Neuronal stem cell (in vitro differentiated cells): ENCODE data around the gene KLRG1.

Experiments used
- DNase-seq: peaks from one replicate; pipeline ENCODE4 v3.0.0-alpha.2; 2013; ENCODE audit warnings: low spot score
- H2AFZ ChIP-seq: one replicate; pipeline ENCODE4 v1.6.1; 2013; ENCODE audit warnings: mild to moderate bottlenecking, low read length, inconsistent platforms
- H2AK5ac ChIP-seq: 2 replicates; pipeline ENCODE4 v1.6.1; 2013; ENCODE audit warnings: low read depth, mild to moderate bottlenecking, inconsistent platforms, low read length, moderate library complexity, mixed read lengths
- H2BK120ac ChIP-seq: 2 replicates; pipeline ENCODE4 v1.6.1; 2013; ENCODE audit warnings: low read depth, mild to moderate bottlenecking, inconsistent platforms, low read length, moderate library complexity, mixed read lengths
- H2BK12ac ChIP-seq: one replicate; pipeline ENCODE4 v1.6.1; 2013; ENCODE audit warnings: low read length, inconsistent platforms
- H2BK15ac ChIP-seq: 2 replicates; pipeline ENCODE4 v1.6.1; 2013; ENCODE audit warnings: mild to moderate bottlenecking, low read length, inconsistent platforms, mixed read lengths
- H2BK5ac ChIP-seq: one replicate; pipeline ENCODE4 v1.6.1; 2013; ENCODE audit warnings: inconsistent platforms, mild to moderate bottlenecking, low read length, moderate library complexity
- H3K14ac ChIP-seq: one replicate; pipeline ENCODE4 v1.6.1; 2013; ENCODE audit warnings: low read length, inconsistent platforms
- H3K18ac ChIP-seq: 2 replicates; pipeline ENCODE4 v1.6.1; 2013; ENCODE audit warnings: low read length, inconsistent platforms
- H3K23ac ChIP-seq: 2 replicates; pipeline ENCODE4 v1.6.1; 2013; ENCODE audit warnings: low read depth, mild to moderate bottlenecking, mixed read lengths, low read length, inconsistent platforms; ENCODE audit not compliant: poor library complexity
- H3K27ac ChIP-seq: replicated peaks from 3 replicates; pipeline ENCODE4 v1.5.1; 2013; ENCODE audit warnings: low read length, inconsistent platforms
- H3K27me3 ChIP-seq, 3 experiments: 2 replicates each; pipeline ENCODE4 v1.6.1; 2013; ENCODE audit warnings: low read length in 3 of 3, mild to moderate bottlenecking in 2 of 3, inconsistent platforms in 1 of 3, low read depth in 1 of 3, mixed read lengths in 1 of 3, moderate library complexity in 1 of 3; ENCODE audit not compliant: control insufficient read depth in 3 of 3, insufficient read depth in 3 of 3
- H3K36me3 ChIP-seq, 2 donors: replicated peaks in 1 of 2; 2 replicates each; pipeline ENCODE4 v1.6.1; 2013; ENCODE audit warnings: low read length in 2 of 2; ENCODE audit not compliant: control insufficient read depth in 2 of 2, insufficient read depth in 2 of 2
- H3K4ac ChIP-seq: 2 replicates; pipeline ENCODE4 v1.6.1; 2013; ENCODE audit warnings: inconsistent platforms, mild to moderate bottlenecking, low read length, moderate library complexity
- H3K4me1 ChIP-seq, 2 donors: 1 replicate in 1 of 2; 2 replicates in 1 of 2; pipeline ENCODE4 v1.6.1; 2013; ENCODE audit warnings: low read length in 2 of 2, low read depth in 1 of 2; ENCODE audit not compliant: control insufficient read depth in 2 of 2, insufficient read depth in 1 of 2
- H3K4me2 ChIP-seq: one replicate; pipeline ENCODE4 v1.6.1; 2013; ENCODE audit warnings: mild to moderate bottlenecking, low read length, inconsistent platforms; ENCODE audit not compliant: insufficient read depth, poor library complexity, severe bottlenecking
- H3K4me3 ChIP-seq, 2 donors: 2 replicates each; pipeline ENCODE4 v1.5.1; 2013; ENCODE audit warnings: low read length in 2 of 2, mild to moderate bottlenecking in 2 of 2, inconsistent platforms in 1 of 2, moderate library complexity in 1 of 2
- H3K79me1 ChIP-seq: one replicate; pipeline ENCODE4 v1.6.1; 2013; ENCODE audit warnings: low read depth, mild to moderate bottlenecking, inconsistent platforms, low read length, moderate library complexity
- H3K9ac ChIP-seq: one replicate; pipeline ENCODE4 v1.6.1; 2013; ENCODE audit warnings: mild to moderate bottlenecking, low read depth, low read length, inconsistent platforms; ENCODE audit not compliant: poor library complexity
- H3K9me3 ChIP-seq, 2 donors: replicated peaks in 1 of 2; 2 replicates each; pipeline versions ENCODE3 to v1.6.1; 2013; ENCODE audit warnings: low read length in 2 of 2, mild to moderate bottlenecking in 2 of 2, inconsistent platforms in 1 of 2, low read depth in 1 of 2, mixed read lengths in 1 of 2, moderate library complexity in 1 of 2; ENCODE audit not compliant: control insufficient read depth in 2 of 2, insufficient read depth in 1 of 2
- H4K8ac ChIP-seq: one replicate; pipeline ENCODE4 v1.6.1; 2013; ENCODE audit warnings: low read depth, mild to moderate bottlenecking, inconsistent platforms, low read length, moderate library complexity
- H4K91ac ChIP-seq: one replicate; pipeline ENCODE4 v1.6.1; 2013; ENCODE audit warnings: low read length, low read depth, mild to moderate bottlenecking, inconsistent platforms; ENCODE audit not compliant: poor library complexity
- WGBS, 2 donors: extraction: QIAGEN DNeasy Blood & Tissue Kit; methylation state at CpG; one replicate each; pipeline ENCODE4 v1.1.7; 2013; ENCODE audit warnings: missing lambda C conversion rate in 2 of 2, mixed read lengths in 1 of 2; ENCODE audit not compliant: insufficient read length in 2 of 2, insufficient replicate concordance in 1 of 2; ENCODE audit errors: extremely low coverage in 2 of 2; 5-methylcytosine and 5-hydroxymethylcytosine counted together

Gene KLRG1

DNA sequence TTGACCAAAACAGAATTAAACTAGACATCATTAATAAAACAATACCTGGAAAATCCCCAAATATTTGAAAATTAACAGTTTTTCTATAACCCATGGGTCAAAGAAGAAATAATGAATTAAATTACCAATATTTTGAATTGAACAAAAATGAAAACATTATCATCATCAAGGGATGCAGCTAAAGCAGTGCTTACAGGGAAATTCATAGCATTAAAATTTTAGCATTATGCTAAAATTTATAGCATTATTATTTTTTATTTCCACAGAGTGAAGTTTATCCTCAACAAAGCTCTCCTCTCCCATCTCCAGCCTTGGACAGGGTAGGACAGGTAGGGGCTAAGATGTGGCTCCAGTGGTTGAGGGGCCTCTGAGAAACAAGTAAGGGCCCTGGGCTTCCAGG lies 20.6 kb upstream of the KLRG1 start:
- DNase-seq, result no peak
- H2BK12ac ChIP-seq, result no peak overlapping the region
- no peak overlapping the region for H3K27ac ChIP-seq
- no peak overlapping the region for H3K9ac ChIP-seq
- H3K18ac ChIP-seq, result no peak overlapping the region
- no peak overlapping the region for H4K8ac ChIP-seq
- H4K91ac ChIP-seq, result no peak overlapping the region
- H3K9me3 ChIP-seq, result peaks cover 6 to 17% of the 10 kb centered on the region in 2 donors
- H3K4ac ChIP-seq, result no peak overlapping the region
- no peak overlapping the region for H3K4me2 ChIP-seq
- no peak overlapping the region for H3K4me3 ChIP-seq
- H2BK120ac ChIP-seq, result no peak overlapping the region
- H3K79me1 ChIP-seq, result no peaks in the 10 kb centered on the region
- H2AFZ ChIP-seq, result no peak overlapping the region
- no peak overlapping the region for H3K23ac ChIP-seq
- no peak overlapping the region for H2BK5ac ChIP-seq
- no peak overlapping the region for H2AK5ac ChIP-seq
- H3K14ac ChIP-seq, result no peak overlapping the region
- H3K4me1 ChIP-seq, result no peaks in the 10 kb centered on the region
- H3K36me3 ChIP-seq, result no peaks in the 10 kb centered on the region
- H3K27me3 ChIP-seq, result no peaks in the 10 kb centered on the region
- H2BK15ac ChIP-seq, result no peak overlapping the region

DNA sequence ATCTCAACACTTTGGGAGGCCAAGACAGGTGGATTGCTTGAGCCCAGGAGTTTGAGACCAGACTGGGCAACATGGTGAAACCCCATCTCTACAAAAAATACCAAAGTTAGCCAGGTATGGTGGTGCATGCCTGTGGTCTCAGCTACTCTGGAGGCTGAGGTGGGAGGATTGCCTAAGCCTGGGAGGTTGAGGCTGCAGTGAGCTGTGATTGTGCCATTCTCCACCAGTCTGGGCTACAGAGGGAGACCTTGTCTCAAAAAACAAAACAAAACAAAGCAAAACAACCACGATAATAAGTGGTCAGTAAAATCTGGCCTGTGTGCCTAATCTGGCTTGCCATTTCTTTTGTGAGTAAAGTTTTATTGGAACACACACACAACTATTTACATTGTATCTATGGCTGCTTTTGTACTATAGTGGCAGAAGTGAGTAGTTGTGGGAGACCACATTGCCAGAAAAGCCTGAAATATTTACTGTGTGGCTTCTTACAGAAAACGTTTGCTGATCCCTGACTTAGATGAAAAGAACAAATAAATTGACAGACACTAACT lies 19.4 kb upstream of the KLRG1 start:
- H2BK120ac ChIP-seq, result no peak overlapping the region
- no peak overlapping the region for H3K4me2 ChIP-seq
- H3K23ac ChIP-seq, result no peak overlapping the region
- H3K4ac ChIP-seq, result no peak overlapping the region
- H4K91ac ChIP-seq, result no peak overlapping the region
- no peak overlapping the region for H2AK5ac ChIP-seq
- H3K4me1 ChIP-seq, result no peaks in the 10 kb centered on the region
- peaks cover 6 to 17% of the 10 kb centered on the region in 2 donors for H3K9me3 ChIP-seq
- H2BK15ac ChIP-seq, result no peak overlapping the region
- no peaks in the 10 kb centered on the region for H3K36me3 ChIP-seq
- H2BK5ac ChIP-seq, result no peak overlapping the region
- no peak overlapping the region for H3K9ac ChIP-seq
- no peaks in the 10 kb centered on the region for H3K79me1 ChIP-seq
- H3K14ac ChIP-seq, result no peak overlapping the region
- no peak overlapping the region for H2AFZ ChIP-seq
- no peak overlapping the region for H4K8ac ChIP-seq
- WGBS, 2 donors, result no CpG with 5 or more reads among the region's 2 CpGs
- no peak for DNase-seq
- H2BK12ac ChIP-seq, result no peak overlapping the region
- H3K18ac ChIP-seq, result no peak overlapping the region
- no peak overlapping the region for H3K4me3 ChIP-seq
- no peak overlapping the region for H3K27ac ChIP-seq
- no peaks in the 10 kb centered on the region for H3K27me3 ChIP-seq

DNA sequence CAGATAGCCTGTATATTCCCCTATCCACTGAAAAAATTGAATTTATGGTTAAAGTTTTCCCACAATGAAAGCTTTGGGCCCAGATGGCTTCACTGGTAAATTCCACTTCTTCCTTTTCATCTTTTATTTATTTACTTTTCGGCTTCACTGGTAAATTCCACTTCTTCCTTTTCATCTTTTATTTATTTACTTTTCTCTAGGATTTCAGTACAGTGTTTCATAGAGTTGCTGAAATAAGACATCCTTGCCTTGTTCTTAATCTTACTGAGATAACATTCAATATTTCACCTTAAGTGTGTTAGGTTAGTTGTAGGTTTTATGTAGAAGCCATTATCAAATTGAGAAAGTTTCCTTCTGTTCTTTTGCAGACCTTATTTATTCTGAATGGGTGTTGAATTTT lies 18.9 kb upstream of the KLRG1 start:
- Histone ChIP-seq H3K4ac (no peak overlapping the region), H2AFZ (no peak overlapping the region), H3K36me3 (no peaks in the 10 kb centered on the region), H3K4me3 (no peak overlapping the region), H2BK120ac (no peak overlapping the region), H3K18ac (no peak overlapping the region), H3K9me3 (peaks cover 6 to 17% of the 10 kb centered on the region in 2 donors), H3K27me3 (no peaks in the 10 kb centered on the region), H2BK12ac (no peak overlapping the region), H4K8ac (no peak overlapping the region), H2BK5ac (no peak overlapping the region), H2AK5ac (no peak overlapping the region), H3K9ac (no peak overlapping the region), H3K4me2 (no peak overlapping the region), H4K91ac (no peak overlapping the region), H3K14ac (no peak overlapping the region), H3K4me1 (no peaks in the 10 kb centered on the region), H2BK15ac (no peak overlapping the region), H3K23ac (no peak overlapping the region), H3K79me1 (no peaks in the 10 kb centered on the region), H3K27ac (no peak overlapping the region)
- no peak for DNase-seq
- no CpG with 5 or more reads among the region's 1 CpG for WGBS, 2 donors

DNA sequence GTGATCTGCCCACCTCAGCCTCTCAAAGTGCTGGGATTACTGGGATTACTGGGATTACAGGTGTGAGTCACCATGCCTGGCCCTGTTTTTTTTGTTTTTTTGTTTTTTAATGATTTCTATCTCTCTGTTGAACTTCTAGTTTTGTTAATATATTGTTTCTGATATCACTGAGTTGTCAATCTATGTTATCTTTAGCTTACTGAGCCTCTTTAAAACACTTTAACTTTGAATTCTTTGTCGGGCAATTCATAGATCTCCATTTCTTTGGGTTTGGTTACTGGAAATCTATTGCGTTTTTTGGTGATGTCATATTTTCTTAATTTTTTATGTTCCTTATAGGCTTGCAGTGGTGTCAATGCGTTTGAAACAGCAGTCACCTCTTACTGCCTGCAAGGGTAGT lies 9.2 kb upstream of the KLRG1 start:
- Histone ChIP-seq H4K8ac (no peak overlapping the region), H3K9me3 (peaks cover 5 to 14% of the 10 kb centered on the region in 2 donors), H3K79me1 (peaks cover 2% of the 10 kb centered on the region), H2BK12ac (peak overlapping the region; percentile 63), H3K18ac (no peak overlapping the region), H3K4me2 (no peak overlapping the region), H3K4me3 (no peak overlapping the region), H4K91ac (no peak overlapping the region), H2AFZ (no peak overlapping the region), H3K4me1 (no peaks in the 10 kb centered on the region), H2BK15ac (no peak overlapping the region), H3K27me3 (no peaks in the 10 kb centered on the region), H3K27ac (no peak overlapping the region), H3K14ac (no peak overlapping the region), H2BK120ac (no peak overlapping the region), H3K36me3 (peaks cover 0 to 4% of the 10 kb centered on the region in 2 donors), H2AK5ac (no peak overlapping the region), H2BK5ac (no peak overlapping the region), H3K4ac (no peak overlapping the region), H3K23ac (no peak overlapping the region), H3K9ac (no peak overlapping the region)
- WGBS, 2 donors, result no CpG with 5 or more reads among the region's 3 CpGs
- DNase-seq, result no peak
